ENCODE data around the gene NRG3.

- TF ChIP-seq, protein P1, sequence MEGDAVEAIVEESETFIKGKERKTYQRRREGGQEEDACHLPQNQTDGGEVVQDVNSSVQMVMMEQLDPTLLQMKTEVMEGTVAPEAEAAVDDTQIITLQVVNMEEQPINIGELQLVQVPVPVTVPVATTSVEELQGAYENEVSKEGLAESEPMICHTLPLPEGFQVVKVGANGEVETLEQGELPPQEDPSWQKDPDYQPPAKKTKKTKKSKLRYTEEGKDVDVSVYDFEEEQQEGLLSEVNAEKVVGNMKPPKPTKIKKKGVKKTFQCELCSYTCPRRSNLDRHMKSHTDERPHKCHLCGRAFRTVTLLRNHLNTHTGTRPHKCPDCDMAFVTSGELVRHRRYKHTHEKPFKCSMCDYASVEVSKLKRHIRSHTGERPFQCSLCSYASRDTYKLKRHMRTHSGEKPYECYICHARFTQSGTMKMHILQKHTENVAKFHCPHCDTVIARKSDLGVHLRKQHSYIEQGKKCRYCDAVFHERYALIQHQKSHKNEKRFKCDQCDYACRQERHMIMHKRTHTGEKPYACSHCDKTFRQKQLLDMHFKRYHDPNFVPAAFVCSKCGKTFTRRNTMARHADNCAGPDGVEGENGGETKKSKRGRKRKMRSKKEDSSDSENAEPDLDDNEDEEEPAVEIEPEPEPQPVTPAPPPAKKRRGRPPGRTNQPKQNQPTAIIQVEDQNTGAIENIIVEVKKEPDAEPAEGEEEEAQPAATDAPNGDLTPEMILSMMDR (IDR thresholded peaks at IDR 0.05): no peak
- TF ChIP-seq POLR2A (IDR thresholded peaks at IDR 0.05): no peak
These were observed 1008.6 kb downstream of the NRG3 start for GRCh38 chr10:82883603-82884002.

Data from testis (tissue), 2 donors.